ENCODE results near the gene RNF157.

RNF157 gene

DNA sequence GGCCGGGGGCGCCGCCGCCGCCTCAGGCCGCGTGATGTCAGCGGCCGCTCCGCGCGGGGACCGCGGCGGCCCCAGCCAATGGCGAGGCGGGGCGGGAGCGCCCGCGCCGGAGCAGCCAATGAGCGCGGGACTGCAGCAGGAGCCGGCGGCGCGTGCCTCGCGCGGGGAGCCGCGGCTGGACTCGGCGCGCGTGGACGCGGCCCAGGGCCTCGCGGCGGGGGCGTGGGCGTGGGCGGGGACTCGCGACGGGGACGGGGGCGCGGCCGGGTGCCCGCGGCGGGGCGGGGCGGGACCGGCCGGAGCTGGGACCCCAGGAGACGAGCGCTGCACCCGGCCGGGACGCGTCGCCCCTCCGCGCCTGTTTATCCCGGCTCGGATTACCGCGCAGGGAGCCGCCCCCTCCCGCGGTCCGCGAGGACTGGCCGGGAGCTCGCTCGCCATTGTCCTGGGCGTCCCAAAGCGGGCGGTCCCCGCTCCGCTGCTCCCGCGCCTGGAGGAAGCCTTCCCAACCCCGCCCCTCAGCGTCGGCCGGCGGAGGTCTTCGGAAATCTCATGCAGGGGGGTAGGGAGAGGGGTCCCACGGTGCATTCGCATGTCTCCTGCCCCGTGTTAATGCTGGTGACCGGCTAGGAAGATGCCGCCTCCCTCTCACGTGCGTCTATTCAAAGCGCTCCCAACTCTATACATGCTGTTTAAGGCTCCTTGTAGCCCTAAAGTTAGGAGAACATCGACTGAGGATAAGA is at the start of gene RNF157:
Gene RNF157, minus strand, starts transcription at position 33 of the 743 bp plus-strand sequence. CDS start 253 bp downstream, outside the sequence.
- peak; percentile 43 for DNase-seq (ENCODE audit: low read depth)

DNA sequence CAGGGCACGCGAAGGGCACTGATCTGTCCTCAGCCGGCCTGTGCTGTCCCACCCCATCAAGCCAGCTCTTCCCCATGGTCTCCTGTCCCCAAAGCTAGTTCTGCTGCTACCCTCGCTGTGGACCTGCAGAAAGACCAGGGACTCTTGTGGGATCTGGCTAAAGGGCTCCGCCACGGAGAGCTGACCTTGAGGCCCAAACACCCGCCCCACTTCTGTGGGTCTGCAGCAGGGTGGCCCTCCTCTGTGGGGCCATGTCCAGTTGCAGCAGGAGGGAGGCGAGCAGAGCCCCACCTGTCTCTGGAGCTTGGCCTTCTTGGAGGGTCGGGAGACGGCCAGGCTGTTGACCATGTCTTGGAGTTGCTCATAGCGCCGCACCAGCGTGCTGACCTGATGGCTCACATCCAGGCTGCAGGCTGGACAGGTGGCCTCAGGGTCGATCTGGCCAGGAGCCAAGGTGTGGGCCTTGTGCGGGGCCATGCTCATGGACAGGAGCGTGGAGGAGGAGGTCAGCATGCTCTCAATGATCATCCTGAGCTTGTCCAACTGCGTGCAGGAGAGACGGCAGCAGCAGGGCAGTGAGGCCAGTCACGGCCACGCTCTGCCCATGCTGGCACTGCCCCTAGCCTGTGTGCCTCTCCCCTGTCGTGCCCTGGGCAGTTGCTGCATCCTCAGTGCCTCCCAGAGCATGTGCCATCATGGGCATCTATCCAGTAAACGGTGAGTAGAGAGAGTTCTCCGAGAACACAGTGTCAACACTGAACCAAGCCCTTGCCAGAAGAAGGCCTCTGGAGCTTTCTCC is 41.5 kb upstream of the RNF157 start:
- DNase-seq (ENCODE audit: low read depth): no peak

DNA sequence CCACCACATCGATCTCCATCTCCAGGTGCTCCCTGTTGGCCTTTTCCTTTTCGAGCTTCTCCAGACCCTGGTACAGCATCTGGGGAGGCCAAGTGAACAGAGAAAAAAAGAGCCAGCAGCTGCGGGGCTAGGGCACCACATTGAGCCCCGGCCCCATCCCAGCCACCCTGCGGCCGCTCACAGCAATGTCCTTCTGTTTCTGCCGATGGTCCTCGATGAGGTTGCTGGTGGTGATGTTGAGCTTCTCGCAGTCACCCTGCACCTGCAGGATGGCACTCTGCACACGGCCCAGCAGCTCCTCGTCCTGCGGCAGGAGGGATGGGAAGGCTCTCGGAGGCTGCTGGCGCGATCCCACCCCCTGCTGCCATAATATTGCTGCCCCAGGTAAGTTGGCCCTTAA is 40.4 kb upstream of the RNF157 start:
- DNase-seq (ENCODE audit: low read depth): no peak

DNA sequence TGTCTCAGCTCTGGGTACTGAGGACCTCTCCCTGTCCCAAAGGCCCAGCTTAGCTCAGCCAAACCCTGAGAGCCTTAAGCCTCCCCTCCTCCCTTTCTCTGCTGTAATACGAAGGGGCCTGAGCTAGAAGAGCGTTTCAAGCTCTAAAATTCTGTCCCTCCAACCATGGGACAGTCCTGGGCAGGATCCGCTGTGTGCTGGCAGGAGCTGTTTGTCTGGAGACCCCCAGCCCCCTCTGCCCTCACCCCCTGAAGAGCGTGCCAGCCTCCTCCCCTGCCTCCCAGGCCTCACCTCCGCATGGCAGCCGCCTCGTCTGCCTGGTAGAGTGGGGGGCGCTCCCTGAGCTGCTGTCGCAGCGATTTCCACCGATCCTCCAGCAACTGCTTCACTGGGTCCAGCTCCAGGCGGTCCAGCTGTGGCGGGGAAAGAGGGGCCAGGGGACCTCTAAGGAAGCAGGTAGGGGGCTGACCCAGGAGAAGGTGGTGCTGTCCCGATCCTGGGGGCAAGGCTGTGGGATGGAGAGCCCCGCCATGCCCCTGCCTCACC is 39.5 kb upstream of the RNF157 start:
- no peak for DNase-seq (ENCODE audit: low read depth)

DNA sequence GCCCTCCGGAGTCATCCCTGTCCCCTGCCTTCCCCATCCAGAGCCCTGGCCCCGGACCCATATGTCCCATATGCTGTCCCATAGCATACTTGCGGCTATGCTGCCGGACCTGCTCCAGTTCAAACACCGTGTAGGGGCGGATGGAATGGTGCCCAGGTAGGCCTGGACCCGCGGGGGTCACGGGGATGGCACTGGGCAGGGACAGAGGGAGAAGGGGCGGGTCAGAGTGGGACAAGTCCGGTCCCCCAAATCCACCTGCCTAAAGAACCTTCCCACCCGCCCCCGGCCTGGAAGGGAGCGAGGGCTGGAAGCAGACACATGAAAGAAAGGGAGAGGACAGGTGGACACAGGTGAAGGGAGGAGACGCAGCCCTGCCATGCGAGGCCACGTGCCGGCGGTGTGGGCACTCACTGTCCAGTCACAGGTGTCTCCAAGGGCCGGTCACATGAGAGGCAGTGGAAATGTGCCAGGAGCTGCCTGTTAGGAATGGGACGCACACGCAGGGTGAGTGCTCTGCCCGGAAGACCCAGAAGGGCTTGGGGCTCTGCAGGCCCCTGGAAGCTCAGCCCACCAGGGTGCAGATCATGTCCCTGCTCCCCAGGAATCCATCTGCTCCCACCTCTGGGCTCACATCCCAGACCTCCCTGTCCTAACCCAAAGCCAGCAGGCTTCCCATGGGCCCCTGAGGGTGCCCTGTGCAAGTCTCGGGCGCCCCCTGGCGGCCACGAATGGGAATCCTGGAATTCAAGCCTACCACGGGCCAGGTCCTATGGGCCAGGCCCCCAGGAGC is 38.9 kb upstream of the RNF157 start:
- DNase-seq (ENCODE audit: low read depth): peak; percentile 61

DNA sequence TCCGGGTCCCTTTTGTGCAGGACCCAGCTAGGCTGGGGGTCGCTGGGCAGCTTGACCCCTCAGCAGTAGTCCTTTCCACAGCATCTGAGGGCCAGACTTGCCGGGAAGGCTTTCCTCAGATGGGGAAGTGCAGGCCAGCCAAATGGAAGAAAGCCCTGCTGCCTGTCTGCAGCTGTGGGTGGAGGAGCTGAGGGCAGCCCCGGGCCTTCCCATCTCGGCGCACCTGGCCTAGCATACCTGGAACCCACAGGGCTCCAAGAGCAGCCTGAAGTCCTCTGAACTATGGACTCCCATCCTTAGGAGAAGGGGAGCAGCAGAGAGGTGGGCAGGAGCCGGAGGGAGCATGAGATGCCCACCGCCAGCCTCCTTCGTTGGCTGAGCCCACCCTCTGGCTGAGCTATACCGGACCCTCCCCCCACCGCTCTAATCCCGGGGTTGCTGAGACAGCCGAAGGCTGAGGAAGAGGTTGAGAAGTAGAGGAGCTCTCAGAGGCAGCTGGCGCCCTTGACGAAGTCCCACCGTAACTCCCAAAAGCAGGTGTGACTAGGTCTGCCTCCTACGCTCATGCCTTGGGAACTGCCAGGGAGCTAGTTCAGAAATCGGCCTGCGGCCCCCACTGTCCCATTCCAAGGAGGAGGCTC is 38.1 kb upstream of the RNF157 start:
- no peak for DNase-seq (ENCODE audit: low read depth)

DNA sequence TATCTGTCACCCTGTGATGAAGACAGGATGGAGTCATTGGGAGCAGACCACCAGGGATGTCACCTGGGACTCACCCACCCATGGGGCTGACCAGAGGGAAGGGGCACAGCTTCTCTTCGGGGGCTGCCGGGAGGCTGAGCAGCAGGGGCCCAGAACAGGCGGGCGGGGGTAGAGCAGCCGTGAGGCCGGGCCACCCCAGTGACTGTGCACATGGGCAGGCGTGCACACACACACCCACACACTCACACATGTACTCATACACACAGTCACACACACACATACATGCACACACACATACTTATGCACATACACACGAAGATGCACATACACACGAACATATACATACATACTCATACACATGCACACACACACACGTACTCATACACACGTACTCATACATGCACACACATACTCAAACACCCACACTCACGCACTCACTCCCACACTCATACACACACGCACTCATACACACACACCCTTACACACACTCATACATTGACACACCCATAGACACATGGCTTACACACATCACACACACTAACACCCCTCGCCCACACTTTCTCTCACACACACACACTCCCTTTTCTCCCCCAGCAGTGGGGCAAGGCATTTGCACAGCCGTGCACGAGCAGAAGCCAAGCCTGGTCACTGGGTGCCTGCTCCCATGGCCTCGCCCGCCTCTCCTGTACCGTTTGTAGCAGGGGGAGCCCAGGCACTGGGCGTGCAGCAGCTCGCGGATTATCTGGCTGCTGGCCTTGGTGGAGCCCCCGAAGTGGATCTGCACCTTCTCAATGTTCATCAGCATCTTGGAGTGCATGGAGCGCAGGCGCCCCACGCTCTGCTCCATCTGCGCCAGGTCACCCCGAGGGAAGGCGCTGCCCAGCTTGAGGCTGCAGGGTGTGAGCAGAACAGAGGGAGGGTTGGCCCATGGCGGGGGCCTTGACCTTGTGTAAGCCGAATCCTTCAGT is 37.3 kb upstream of the RNF157 start:
- DNase-seq (ENCODE audit: low read depth): no peak

DNA sequence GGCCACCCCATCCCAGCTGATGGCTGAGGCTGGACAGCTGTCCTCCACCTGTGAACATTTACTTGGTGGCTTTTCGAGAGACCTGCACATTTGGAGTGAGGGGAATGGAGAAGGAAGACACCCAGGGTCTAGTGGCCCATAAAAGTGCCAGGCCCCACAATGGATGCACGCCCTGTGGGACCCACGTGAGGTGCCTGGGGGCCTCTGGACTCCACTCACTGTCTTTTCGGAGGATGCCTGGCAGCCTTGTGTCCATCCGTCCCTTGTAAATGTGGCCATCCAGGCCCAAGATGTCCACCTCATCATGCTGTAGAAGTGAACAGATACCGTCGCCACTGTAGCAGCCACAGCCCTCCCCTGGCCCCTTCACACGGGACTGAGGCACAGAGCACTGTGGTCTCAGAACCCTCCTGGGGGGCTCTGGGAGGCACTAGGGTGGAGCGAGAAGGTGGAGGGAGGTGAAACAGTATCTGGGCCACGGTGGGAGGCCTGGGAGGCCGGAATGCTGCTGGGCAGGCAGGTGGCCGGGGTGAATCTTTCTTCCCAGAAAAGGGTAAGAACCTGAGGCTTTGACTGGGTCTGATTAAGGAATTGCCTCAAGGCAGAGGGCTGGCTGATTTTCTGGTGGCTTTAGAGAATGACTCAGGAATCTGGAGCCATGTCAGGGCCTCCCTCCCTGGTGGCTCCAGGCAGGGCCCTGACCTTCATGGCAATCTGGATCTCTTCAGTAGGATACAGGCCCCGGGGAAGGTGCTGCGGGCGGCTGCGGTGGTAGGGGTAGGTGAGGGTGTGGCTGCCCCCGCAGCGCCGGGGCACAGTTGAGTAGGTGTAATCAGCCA is 36.4 kb upstream of the RNF157 start:
- DNase-seq (ENCODE audit: low read depth): peak; percentile 66

DNA sequence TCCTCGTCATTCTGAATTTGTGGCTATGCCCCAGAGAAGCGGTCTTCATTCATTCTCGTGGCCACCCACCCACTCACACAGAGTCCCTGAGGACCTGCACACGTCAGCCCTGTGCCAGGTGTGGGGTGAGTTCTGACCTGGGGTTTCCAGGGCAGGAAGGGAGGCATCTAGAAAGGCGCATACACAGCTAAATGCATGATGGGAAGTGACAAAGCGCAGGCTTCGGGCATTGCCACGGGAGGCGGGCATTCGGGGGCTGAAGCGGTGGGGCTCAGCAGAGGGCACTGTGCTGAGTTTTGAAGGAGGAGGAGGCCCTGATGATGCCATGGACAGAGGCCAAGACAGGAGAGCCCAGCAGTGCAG is 35.8 kb upstream of the RNF157 start:
- DNase-seq (ENCODE audit: low read depth): no peak

DNA sequence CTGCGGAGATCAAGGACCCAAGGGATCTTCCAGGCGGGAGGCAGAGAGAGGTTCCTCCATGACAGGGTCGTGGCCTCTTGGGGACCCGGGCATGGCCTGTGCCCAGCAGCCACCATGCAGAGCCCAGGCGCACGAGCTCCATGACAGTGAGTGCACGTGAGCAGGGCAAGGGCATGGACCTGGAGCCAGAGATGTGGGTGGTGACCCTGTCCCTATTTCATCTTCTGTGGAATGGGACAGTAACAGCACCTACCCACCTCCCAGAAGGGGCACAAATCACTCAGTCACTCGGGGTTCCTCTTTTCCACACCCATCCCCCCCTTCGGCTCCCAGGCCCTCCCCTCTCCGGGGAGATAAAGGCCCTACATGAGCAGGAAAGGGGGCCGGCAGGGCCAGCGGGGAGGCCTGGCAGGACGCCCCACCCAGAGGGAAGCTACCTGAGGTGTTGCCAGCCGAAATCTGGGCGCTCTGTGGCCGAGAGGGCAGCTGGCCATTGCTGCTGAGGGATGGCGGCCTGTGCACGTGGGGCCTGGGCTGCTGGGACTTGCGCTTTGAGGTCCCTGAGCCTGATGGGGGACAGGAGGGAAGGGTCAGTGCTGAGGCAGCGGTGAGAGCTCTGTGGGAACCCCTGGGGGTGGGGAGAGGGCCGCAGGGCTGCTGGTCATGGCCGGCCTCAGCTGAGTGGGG is 35.2 kb upstream of the RNF157 start:
- DNase-seq (ENCODE audit: low read depth): no peak

DNA sequence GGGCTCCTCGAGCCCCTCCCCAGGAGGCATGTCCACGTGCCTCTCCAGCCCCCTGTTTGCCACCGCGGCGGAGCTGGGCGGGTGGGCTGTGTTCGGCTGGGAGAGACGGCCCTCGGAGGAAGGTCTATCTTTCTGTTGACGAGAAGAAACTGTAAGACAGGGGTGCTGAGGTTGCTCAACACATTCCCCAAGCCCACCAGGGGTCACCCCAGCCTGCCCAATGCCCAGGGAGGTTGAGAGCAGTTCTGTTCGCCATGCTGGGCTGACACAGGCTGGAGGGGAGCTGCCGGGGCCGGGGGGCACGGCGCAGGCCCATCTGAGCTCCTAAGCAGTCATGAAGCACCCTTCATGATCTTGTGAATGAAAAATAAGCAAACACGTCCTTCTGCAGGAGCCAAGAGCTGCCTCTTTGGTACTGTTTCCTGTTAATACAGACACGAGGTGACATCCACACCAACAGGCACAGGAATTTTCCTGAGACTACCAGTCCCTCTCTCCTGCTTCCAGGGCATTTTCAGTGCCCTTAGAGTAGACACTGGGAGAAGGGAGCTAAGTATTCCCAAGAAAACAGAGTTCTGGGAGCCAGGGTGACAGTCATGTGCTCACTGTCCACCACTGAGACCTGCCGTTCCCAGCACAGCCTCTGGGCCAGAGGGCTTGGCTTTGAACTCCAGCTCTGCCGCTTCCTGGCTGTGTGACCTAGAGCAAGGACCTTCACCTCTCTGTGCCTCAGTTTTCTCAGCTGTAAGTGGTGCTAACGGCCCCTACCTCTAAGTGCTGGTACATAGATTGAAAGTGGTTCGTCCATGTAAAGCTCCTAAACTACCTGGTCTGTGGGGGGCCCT is 34.0 kb upstream of the RNF157 start:
- DNase-seq (ENCODE audit: low read depth): no peak

DNA sequence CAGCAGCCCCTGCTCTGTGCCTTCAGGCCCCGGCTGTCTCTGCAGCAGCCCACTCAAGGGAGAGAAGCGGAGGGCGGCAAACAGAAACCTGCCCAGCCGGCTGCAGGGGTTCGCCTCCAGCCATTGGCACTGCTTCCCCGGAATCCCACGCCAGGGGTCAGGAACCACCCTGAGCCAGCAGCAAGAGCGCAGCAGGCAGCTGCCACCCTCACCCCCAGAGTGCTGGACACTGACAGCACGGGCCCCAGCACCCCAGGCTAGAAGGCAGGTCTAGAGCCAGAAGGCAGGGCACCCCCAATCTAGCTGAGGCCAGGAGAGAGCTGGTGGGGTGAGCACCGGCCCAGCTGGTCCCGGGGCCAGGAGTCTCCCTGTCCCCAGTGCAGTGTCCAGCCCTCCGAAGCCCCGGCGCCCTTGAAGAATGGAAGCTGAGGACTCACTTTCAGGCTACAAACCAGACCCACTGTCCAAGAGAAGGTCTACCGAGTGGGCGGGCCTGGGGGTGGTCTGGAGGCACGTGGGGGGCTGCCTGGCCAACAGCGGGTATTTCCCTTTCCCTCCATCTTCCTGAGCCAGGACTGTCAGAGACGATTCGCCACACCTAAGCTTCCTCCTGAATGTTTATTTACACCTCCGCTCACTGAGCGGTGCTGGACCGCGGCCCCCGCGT is 33.3 kb upstream of the RNF157 start:
- DNase-seq (ENCODE audit: low read depth): no peak

DNA sequence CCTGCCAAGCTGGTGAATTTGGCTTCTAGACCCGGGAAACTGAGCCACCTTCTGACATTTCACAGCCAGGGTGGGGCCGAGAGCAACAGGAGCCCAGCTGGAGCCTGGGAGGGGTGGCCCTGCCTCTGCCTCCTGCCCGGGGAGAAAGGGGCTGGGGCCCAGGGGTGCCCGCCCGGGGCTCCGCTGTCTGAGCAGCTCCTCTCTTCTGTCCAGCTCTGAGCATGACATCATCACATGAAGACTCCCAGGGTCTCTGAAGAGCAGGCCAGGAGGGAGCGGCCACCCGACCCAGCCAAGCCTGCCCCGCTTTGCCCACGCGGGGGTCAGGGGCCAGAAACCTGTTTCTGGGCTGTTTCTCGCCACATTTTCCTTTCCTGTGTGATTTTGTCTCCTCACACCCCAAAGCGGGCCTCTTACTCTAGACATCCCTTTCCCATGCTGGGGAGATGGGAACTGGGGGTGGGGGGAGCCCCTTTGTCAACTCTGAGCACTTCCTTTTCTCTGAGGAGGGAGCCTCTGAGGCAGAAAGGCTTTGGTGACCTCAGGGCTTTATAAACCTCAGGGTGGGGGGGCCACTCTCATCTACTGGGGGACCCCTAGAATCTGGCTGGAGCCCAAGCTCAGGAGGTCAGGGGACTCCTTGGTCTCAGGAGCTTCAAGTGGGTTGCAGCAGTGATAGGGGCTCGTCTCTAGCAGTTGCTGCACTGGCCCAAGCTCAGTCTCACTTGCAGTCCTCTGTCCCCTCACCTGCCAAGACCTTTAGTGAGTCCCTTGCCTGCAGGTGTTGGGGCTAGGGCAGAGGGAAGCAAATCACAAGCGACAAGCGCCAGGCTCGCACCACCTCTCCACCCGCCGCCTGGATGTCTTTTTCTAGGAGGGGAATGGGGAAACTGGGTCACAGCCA is 32.5 kb upstream of the RNF157 start:
- DNase-seq (ENCODE audit: low read depth): no peak

DNA sequence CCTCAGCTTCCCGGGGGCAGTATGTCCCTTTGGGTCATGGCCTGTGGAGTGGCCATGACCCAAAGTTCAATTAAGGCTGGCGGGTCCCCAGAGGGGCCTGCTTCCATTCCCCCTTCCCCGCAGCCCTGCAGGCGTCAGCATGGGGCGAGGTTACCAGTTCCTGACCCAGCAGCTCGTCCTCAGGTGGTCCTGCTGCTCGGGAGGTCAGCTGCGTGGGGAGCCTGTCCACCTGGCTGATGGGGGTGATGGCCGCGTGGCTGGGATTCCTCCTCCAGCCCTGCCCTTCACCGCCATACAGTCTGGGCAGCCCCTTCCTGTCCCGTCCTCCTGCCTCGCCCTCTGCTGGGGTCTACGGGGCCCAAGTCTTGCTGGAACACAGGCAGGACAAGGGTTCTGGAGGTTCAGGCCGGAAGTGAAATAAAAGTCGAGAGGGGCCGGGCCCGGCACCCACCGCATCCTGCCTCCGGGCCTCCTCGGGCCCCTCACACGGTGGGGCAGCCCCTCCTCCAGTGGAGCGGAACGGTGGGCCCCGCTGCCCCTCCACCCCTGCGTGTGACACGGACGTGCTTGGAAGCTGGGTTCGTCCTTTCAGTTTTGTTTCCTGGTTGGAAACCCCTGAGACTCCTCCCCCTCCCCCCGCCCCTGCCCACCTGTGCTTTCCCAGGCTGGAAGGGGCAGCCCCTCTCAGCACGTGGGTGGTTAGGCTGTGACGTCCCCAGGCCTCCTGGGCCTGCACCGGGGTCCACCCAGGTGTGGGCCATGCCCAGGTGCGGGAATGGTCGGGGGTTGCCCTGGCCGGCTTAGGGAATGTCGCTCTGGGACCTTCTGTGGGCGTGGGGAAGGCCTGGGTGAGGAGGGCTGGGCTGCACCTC is 31.6 kb upstream of the RNF157 start:
- no peak for DNase-seq (ENCODE audit: low read depth)

DNA sequence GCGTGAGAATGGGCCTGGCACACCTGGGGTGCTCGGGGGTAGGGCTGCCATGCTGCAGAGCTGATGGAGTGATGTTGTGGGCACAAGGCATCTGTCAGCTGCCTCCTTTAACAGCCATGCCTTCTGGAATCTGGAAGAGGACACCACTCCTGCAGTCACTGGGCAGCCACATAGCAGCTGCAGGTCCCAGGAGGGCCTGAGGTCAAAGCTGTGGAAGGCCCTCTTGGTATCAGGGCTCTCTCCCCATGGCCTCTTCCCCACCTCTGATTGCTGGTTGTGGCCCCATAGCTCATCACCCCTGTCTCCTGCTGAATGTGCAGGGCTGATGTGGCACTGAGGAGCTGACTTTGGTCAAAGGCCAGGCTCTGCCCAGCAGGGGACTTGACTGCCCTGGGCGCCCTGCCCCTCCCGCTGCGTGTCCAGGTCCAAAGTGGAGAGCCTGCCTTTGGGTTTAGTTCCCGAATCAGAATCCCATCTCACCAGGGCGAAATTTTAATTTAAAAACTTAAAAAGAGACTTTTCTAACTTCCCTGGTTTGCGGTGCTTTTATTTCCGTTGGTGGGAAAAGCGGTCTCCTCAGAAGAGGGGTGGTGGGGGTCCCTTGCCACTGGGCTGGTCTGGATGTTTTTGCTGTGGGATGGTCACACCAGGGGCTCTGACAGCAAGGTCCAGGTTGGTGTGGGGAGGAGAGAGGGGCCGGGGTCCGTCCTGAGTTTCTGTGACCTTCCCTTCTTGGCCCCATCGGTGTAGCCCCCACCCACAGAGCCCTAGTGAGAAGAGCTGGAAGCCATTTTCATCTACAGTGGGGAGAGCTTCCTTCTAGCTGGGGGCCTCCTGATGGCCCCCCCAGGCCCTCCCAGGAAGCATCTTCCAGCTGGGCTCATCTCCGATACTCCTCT is 30.7 kb upstream of the RNF157 start:
- no peak for DNase-seq (ENCODE audit: low read depth)
